SU-DHL-6 (cell line): ENCODE measurements around the gene ATP2B1.

Experiments used
- H2AFZ ChIP-seq: fragments of 200-600 bp; sonication (generic); 2 replicates; pipeline ENCODE4 v1.6.1; 2014; ENCODE audit warnings: low read depth, mild to moderate bottlenecking, moderate library complexity, mixed read lengths, antibody characterized with exemption, low read length; ENCODE audit not compliant: severe bottlenecking
- H3F3A ChIP-seq: fragments of 200-600 bp; shearing (Covaris generic); 2 replicates; pipeline ENCODE4 v1.6.0; 2016; ENCODE audit warnings: antibody characterized with exemption, mild to moderate bottlenecking; ENCODE audit not compliant: insufficient read depth
- H3K27ac ChIP-seq: fragments of 200-600 bp; sonication (generic); 2 replicates; pipeline ENCODE4 v1.5.1; 2016; ENCODE audit warnings: low read depth, mild to moderate bottlenecking, low read length, moderate library complexity, mixed read lengths
- H3K27me3 ChIP-seq: fragments of 200-600 bp; sonication (generic), shearing (Covaris generic); 2 replicates; pipeline ENCODE4 v1.6.0; 2014; ENCODE audit warnings: mild to moderate bottlenecking, low read length
- H3K36me3 ChIP-seq: fragments of 200-600 bp; sonication (generic); 2 replicates; pipeline ENCODE4 v1.6.1; 2014; ENCODE audit warnings: mild to moderate bottlenecking, low read length, mixed read lengths
- H3K4me2 ChIP-seq: fragments of 300-600, 200-600 bp; shearing (Covaris generic), sonication (generic); 2 replicates; pipeline ENCODE4 v1.6.0; 2014; ENCODE audit warnings: low read length, low read depth, mild to moderate bottlenecking; ENCODE audit not compliant: poor library complexity, severe bottlenecking
- H3K4me3 ChIP-seq: fragments of 200-600 bp; sonication (generic); 2 replicates; pipeline ENCODE4 v1.5.1; 2014; ENCODE audit warnings: antibody characterized with exemption, low read length, mild to moderate bottlenecking, mixed read lengths; ENCODE audit not compliant: insufficient read depth, poor library complexity, severe bottlenecking
- H3K79me2 ChIP-seq: fragments of 200-600 bp; sonication (generic); 2 replicates; pipeline ENCODE4 v1.6.1; 2014; ENCODE audit warnings: mild to moderate bottlenecking, low read length, moderate library complexity; ENCODE audit not compliant: insufficient read depth
- H3K9ac ChIP-seq: fragments of 200-600 bp; sonication (generic); 2 replicates; pipeline ENCODE4 v1.7.0; 2014; ENCODE audit warnings: mild to moderate bottlenecking, low read length
- H3K9me2 ChIP-seq: fragments of 200-600 bp; sonication (generic); replicated peaks from 2 replicates; pipeline ENCODE4 v1.6.1; 2014; ENCODE audit warnings: low read length; ENCODE audit not compliant: insufficient read depth
- H3K9me3 ChIP-seq: fragments of 200-600 bp; sonication (generic); 2 replicates; pipeline ENCODE4 v1.6.1; 2014; ENCODE audit warnings: low read length, mixed read lengths; ENCODE audit not compliant: insufficient read depth
- H4K20me1 ChIP-seq: fragments of 200-600 bp; sonication (generic); 2 replicates; pipeline ENCODE4 v1.6.1; 2014; ENCODE audit warnings: low read depth, mild to moderate bottlenecking, antibody characterized with exemption, low read length, moderate library complexity, mixed read lengths
- EZH2phosphoT487 ChIP-seq: fragments of 200-600 bp; sonication (generic), shearing (Covaris generic); conservative IDR thresholded peaks from 2 replicates; pipeline ENCODE4 v1.6.1; 2018; ENCODE audit warnings: mild to moderate bottlenecking, antibody characterized with exemption, low read length, moderate library complexity, mixed read lengths
- TF ChIP-seq, protein P1 (sequence below): fragments of 200-600 bp; sonication (generic); IDR thresholded peaks from one replicate; pipeline ENCODE4 v1.5.1; 2017; ENCODE audit warnings: antibody characterized with exemption, mild to moderate bottlenecking, low read length, moderate library complexity; ENCODE audit not compliant: insufficient read depth, poor library complexity, severe bottlenecking

ATP2B1 gene

DNA sequence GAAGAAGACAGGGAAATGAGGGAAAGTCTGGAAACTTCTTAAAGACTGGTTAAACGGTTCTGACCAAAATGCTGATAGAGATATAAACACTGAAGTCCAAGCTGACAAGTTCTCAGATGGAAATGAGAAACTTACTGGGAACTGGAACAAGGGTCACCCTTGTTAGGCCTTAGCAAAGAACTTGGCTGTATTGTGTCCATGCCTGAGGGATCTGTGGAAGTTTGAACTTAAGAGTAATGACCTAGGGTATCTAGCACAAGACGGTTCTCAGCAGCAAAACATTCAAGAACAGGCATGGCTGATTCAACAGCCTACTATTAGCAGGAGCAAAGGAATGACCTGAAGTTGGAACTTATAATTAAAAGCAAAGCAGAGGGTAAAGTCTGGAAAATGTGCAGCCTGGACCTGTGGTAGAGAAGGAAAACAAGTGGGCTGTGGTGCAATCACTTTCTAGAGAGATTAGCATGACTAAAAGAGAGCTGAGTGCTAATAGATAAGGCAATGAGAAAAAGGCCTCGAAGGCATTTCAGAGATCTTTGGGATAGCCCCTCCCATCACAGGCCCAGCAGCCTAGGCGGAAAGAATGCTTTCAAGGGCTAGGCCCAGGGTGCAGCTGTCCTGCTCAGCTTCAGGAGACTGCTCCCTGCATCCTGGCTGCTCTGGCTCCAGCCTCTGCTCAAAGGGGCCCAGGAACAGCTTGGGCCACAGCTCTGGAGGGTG, 60.3 kb downstream of the ATP2B1 start:
- 0 out of 2 replicates have a peak, but pooled peaks cover under 1% of the 10 kb centered on the region for H4K20me1 ChIP-seq
- H3K36me3 ChIP-seq: peaks cover 9% of the 10 kb centered on the region; the same call in 1 of the 2 replicates
- no peak overlapping the region for H3K4me3 ChIP-seq
- H3K79me2 ChIP-seq: peaks cover 94% of the 10 kb centered on the region
- no peaks in the 10 kb centered on the region for H3K9me3 ChIP-seq
- H3K4me2 ChIP-seq: no peak overlapping the region
- H2AFZ ChIP-seq: no peak overlapping the region
- H3K9ac ChIP-seq: no peak overlapping the region
- no peaks in the 10 kb centered on the region for H3K27me3 ChIP-seq
- no peak overlapping the region for H3K27ac ChIP-seq
- no peak for TF ChIP-seq EZH2phosphoT487
- TF ChIP-seq, protein P1, sequence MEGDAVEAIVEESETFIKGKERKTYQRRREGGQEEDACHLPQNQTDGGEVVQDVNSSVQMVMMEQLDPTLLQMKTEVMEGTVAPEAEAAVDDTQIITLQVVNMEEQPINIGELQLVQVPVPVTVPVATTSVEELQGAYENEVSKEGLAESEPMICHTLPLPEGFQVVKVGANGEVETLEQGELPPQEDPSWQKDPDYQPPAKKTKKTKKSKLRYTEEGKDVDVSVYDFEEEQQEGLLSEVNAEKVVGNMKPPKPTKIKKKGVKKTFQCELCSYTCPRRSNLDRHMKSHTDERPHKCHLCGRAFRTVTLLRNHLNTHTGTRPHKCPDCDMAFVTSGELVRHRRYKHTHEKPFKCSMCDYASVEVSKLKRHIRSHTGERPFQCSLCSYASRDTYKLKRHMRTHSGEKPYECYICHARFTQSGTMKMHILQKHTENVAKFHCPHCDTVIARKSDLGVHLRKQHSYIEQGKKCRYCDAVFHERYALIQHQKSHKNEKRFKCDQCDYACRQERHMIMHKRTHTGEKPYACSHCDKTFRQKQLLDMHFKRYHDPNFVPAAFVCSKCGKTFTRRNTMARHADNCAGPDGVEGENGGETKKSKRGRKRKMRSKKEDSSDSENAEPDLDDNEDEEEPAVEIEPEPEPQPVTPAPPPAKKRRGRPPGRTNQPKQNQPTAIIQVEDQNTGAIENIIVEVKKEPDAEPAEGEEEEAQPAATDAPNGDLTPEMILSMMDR: no peak
- H3K9me2 ChIP-seq: no peaks in the 10 kb centered on the region
- no peaks in the 10 kb centered on the region for H3F3A ChIP-seq

GRCh38 chr12:89645434-89645833, 63.2 kb downstream of the ATP2B1 start:
- Histone ChIP-seq H3K79me2 (peaks cover 92% of the 10 kb centered on the region), H3K27me3 (no peaks in the 10 kb centered on the region), H3K9me3 (no peaks in the 10 kb centered on the region), H4K20me1 (0 out of 2 replicates have a peak, but pooled peaks cover 7% of the 10 kb centered on the region), H2AFZ (no peak overlapping the region), H3K27ac (no peak overlapping the region), H3K36me3 (peaks cover 11% of the 10 kb centered on the region; the same call in 1 of the 2 replicates), H3K4me2 (no peak overlapping the region), H3K9me2 (no peaks in the 10 kb centered on the region), H3K4me3 (no peak overlapping the region), H3K9ac (no peak overlapping the region), H3F3A (no peaks in the 10 kb centered on the region)
- TF ChIP-seq EZH2phosphoT487: no peak
- TF ChIP-seq, protein P1: no peak

GRCh38 chr12:89642959-89643358, 65.7 kb downstream of the ATP2B1 start:
- Histone ChIP-seq H3K79me2 (peaks cover 83% of the 10 kb centered on the region), H3K27me3 (no peaks in the 10 kb centered on the region), H3K27ac (no peak overlapping the region), H2AFZ (no peak overlapping the region), H3F3A (no peaks in the 10 kb centered on the region), H3K9me2 (no peaks in the 10 kb centered on the region), H4K20me1 (0 out of 2 replicates have a peak, but pooled peaks cover 7% of the 10 kb centered on the region), H3K9me3 (no peaks in the 10 kb centered on the region), H3K9ac (no peak overlapping the region), H3K4me3 (no peak overlapping the region), H3K36me3 (peaks cover 11% of the 10 kb centered on the region; the same call in 1 of the 2 replicates), H3K4me2 (no peak overlapping the region)
- no peak for TF ChIP-seq EZH2phosphoT487
- TF ChIP-seq, protein P1: no peak
